ENCODE data around the gene CDKN2A.

DNA sequence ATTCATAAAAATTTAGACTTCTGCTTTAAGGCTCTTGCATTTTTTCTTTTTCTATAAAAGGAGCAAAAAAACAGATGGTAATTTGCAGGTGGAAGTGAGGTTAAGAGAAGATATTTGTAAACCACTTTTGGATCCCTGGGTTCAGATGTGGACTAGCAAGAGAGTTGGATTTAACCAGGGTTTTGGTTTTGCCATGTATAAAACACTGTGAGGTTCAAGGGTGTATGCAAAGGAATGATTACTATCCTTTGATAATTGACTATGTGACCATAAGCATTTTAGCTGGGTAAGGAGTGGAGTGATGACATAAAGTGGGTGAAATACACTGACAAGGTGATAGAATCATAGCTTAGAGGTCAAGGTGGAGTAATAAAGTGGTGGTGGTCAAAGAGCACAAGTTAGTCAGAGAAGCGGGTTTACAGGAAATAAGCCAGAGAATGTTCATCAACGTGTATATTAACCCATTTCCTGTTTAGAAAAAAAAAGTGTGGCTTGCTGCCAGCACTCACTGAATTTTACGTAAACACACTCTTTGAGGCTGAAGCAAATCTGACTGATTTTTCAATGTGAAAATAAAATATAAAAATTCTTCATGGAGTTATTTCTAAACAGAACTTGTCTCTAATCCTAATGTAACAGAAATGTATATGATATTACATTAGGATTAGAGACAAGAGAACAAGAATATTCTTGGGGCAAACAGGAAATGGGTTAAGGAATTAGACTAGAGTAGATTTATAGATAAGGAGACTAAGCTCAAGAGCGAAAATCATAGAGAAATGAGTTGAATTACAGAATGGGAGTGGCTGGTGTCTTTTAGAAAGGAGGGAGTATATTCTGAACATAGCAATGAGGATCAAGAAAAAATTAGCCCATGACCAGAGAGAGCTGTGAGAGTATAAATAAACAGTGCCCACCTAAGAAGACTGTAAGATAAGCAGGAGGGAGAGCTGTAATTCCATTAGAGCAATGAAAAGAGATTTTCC lies 74.5 kb downstream of the CDKN2A start:
- TF ChIP-seq, protein P1, sequence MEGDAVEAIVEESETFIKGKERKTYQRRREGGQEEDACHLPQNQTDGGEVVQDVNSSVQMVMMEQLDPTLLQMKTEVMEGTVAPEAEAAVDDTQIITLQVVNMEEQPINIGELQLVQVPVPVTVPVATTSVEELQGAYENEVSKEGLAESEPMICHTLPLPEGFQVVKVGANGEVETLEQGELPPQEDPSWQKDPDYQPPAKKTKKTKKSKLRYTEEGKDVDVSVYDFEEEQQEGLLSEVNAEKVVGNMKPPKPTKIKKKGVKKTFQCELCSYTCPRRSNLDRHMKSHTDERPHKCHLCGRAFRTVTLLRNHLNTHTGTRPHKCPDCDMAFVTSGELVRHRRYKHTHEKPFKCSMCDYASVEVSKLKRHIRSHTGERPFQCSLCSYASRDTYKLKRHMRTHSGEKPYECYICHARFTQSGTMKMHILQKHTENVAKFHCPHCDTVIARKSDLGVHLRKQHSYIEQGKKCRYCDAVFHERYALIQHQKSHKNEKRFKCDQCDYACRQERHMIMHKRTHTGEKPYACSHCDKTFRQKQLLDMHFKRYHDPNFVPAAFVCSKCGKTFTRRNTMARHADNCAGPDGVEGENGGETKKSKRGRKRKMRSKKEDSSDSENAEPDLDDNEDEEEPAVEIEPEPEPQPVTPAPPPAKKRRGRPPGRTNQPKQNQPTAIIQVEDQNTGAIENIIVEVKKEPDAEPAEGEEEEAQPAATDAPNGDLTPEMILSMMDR (IDR thresholded peaks at IDR 0.05; ENCODE audit: insufficient read depth, low read length), result no peak
- TF ChIP-seq POLR2AphosphoS5 (IDR thresholded peaks at IDR 0.05; ENCODE audit: low read depth) (no peak), SPI1 (IDR thresholded peaks at IDR 0.05; ENCODE audit: borderline replicate concordance, low read depth) (no peak), GABPA (IDR thresholded peaks at IDR 0.05; ENCODE audit: low read depth) (no peak)
- TF ChIP-seq, protein P2, sequence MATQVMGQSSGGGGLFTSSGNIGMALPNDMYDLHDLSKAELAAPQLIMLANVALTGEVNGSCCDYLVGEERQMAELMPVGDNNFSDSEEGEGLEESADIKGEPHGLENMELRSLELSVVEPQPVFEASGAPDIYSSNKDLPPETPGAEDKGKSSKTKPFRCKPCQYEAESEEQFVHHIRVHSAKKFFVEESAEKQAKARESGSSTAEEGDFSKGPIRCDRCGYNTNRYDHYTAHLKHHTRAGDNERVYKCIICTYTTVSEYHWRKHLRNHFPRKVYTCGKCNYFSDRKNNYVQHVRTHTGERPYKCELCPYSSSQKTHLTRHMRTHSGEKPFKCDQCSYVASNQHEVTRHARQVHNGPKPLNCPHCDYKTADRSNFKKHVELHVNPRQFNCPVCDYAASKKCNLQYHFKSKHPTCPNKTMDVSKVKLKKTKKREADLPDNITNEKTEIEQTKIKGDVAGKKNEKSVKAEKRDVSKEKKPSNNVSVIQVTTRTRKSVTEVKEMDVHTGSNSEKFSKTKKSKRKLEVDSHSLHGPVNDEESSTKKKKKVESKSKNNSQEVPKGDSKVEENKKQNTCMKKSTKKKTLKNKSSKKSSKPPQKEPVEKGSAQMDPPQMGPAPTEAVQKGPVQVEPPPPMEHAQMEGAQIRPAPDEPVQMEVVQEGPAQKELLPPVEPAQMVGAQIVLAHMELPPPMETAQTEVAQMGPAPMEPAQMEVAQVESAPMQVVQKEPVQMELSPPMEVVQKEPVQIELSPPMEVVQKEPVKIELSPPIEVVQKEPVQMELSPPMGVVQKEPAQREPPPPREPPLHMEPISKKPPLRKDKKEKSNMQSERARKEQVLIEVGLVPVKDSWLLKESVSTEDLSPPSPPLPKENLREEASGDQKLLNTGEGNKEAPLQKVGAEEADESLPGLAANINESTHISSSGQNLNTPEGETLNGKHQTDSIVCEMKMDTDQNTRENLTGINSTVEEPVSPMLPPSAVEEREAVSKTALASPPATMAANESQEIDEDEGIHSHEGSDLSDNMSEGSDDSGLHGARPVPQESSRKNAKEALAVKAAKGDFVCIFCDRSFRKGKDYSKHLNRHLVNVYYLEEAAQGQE (IDR thresholded peaks at IDR 0.05; ENCODE audit: insufficient replicate concordance, low read depth), result no peak
